Endothelial cell (in vitro differentiated cells): ENCODE measurements around the gene WDR7. TPM values are rescaled to one million over a fixed set of nuclear protein-coding genes. Genes with fewer than 3 reads are reported as not detected.
A peak's percentile ranks its signal among the peaks of the same experiment; 100 is the strongest.

Experiments
- DNase-seq: peaks from one replicate; pipeline ENCODE4 v3.0.0; 2021; ENCODE audit warnings: low spot score
- H3K27ac Mint-ChIP-seq: one replicate; pipeline ENCODE4 v1.8.0; 2021; ENCODE audit warnings: mixed read lengths, inconsistent platforms; ENCODE audit not compliant: unreplicated experiment
- H3K27me3 Mint-ChIP-seq: one replicate; pipeline ENCODE4 v1.8.0; 2021; ENCODE audit warnings: mild to moderate bottlenecking, moderate library complexity, mixed read lengths, inconsistent platforms; ENCODE audit not compliant: unreplicated experiment
- H3K36me3 Mint-ChIP-seq: one replicate; pipeline ENCODE4 v1.8.0; 2021; ENCODE audit warnings: mild to moderate bottlenecking, low read depth, mixed read lengths, inconsistent platforms; ENCODE audit not compliant: unreplicated experiment
- H3K4me1 Mint-ChIP-seq: one replicate; pipeline ENCODE4 v1.8.0; 2021; ENCODE audit warnings: mild to moderate bottlenecking, mixed read lengths, inconsistent platforms; ENCODE audit not compliant: unreplicated experiment
- H3K4me3 Mint-ChIP-seq: one replicate; pipeline ENCODE4 v1.8.0; 2021; ENCODE audit warnings: mild to moderate bottlenecking, mixed read lengths, inconsistent platforms; ENCODE audit not compliant: unreplicated experiment
- H3K9me3 Mint-ChIP-seq: one replicate; pipeline ENCODE4 v1.8.0; 2021; ENCODE audit warnings: mixed read lengths, inconsistent platforms; ENCODE audit not compliant: unreplicated experiment
- total RNA-seq: library from RNA; stranded (reverse); fragmentation: NEBNext Ultra II Directional; extraction: Animal tissue kit (Norgen Biotek cat#: 25700); gene quantifications from one replicate; pipeline ENCODE4 v1.2.1, GENCODE V29; 2021; ENCODE audit not compliant: unreplicated experiment
- TF ChIP-seq, protein P1 (sequence below): fragments of 200-600 bp; sonication (generic); IDR thresholded peaks from one replicate; pipeline ENCODE4 v1.5.0; 2021; ENCODE audit warnings: antibody characterized with exemption; ENCODE audit not compliant: unreplicated experiment

Gene WDR7
- total RNA-seq, 1 donor from 2014 or later, result 42.0 TPM

DNA sequence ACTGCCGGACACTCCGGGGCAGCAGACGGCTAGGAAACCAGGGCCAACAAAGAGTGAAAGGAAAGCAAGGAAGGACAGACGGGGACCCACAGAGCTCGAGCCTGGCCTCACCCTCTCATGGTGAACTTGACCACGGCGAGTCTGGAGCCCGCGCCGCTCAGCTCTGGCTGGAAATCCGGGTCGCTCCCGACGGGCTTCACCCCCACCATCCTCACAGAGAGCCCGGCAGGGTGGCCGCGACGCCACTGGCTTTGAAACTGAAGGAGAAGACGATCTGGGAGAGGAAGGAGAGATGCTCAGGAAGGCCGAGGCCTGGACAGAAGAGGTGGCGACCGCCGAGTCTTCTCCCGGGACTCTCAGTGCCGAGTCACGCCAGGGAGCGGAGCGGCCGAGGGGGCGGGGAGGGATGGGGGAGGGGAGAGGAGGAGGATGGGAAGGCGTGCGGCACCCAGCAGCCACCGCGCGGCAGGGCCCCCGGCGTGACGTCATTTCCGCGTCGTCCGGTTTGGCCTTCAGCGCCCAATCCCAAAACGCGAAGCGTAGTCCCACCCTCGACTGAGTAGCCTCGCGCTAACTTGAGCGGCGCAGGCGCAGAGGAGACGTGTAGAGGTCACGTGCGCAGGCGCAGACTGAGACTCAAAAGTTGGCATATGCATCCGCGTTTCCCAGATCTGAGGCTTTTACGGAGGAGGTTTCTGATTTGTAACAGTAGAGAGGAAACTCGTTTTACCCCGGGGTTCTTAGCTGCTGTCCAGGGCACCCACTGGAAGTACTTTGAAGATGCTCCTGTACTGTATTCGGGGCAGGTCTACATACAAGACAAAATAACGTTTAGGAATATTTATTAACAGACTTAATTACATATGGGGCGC, 12.7 kb upstream of the WDR7 start, which contains the start of gene TXNL1:
TXNL1 (minus strand) TSS at position 361 of the 872 bp plus-strand sequence; CDS start at position 209, 152 bp downstream.
- TF ChIP-seq, protein P1, sequence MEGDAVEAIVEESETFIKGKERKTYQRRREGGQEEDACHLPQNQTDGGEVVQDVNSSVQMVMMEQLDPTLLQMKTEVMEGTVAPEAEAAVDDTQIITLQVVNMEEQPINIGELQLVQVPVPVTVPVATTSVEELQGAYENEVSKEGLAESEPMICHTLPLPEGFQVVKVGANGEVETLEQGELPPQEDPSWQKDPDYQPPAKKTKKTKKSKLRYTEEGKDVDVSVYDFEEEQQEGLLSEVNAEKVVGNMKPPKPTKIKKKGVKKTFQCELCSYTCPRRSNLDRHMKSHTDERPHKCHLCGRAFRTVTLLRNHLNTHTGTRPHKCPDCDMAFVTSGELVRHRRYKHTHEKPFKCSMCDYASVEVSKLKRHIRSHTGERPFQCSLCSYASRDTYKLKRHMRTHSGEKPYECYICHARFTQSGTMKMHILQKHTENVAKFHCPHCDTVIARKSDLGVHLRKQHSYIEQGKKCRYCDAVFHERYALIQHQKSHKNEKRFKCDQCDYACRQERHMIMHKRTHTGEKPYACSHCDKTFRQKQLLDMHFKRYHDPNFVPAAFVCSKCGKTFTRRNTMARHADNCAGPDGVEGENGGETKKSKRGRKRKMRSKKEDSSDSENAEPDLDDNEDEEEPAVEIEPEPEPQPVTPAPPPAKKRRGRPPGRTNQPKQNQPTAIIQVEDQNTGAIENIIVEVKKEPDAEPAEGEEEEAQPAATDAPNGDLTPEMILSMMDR, result no peak
- peaks cover 7% of the 10 kb centered on the region for H3K27me3 Mint-ChIP-seq
- H3K27ac Mint-ChIP-seq, result peak within 1 kb of the TSS; percentile 97
- H3K36me3 Mint-ChIP-seq, result peaks cover 12% of the 10 kb centered on the region
- H3K4me3 Mint-ChIP-seq, result peak within 1 kb of the TSS; percentile 99
- peak; percentile 99 for DNase-seq
- peaks cover 21% of the 10 kb centered on the region for H3K4me1 Mint-ChIP-seq
- H3K9me3 Mint-ChIP-seq, result no peaks in the 10 kb centered on the region

DNA sequence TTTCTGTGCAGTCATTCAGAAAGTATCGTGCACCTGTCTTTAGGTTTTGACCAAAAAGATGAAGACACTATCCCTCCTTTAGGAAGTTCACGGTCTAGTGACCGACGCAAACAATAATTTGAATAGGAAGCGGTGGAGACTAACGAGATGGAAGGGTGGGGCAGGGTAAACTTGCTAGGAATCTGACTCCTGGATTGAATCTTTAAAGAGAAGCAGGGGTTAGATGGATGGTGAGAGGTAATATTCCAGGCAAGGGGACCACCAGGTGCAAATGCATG, 12.1 kb upstream of the WDR7 start:
- Mint-ChIP-seq H3K9me3 (no peaks in the 10 kb centered on the region), H3K4me3 (peak overlapping the region; percentile 99), H3K27me3 (peaks cover 7% of the 10 kb centered on the region), H3K36me3 (peaks cover 12% of the 10 kb centered on the region), H3K4me1 (peaks cover 21% of the 10 kb centered on the region), H3K27ac (peak overlapping the region; percentile 97)
- TF ChIP-seq, protein P1, result no peak
- no peak for DNase-seq

DNA sequence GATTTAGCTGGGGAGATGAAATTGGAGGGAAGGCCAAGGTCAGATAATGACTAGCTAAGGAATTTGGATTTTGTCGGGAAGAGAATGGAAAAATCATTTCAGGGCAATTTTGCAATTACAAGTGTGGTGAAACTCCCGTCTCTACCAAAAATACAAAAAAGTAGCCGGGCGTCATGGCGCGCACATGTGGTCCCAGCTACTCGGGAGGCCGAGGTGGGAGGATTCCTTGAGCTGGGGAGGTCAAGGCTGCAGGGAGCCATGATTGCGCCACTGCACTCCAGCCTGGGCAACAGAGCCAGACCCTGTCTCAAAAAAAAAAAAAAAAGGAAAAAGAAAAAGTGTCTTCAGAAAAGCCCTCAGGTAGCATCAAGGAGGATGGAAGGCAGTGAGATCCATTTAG, 11.6 kb upstream of the WDR7 start:
- Mint-ChIP-seq H3K9me3 (no peaks in the 10 kb centered on the region), H3K27ac (peak overlapping the region; percentile 97), H3K36me3 (peaks cover 12% of the 10 kb centered on the region), H3K4me3 (peak overlapping the region; percentile 99), H3K4me1 (peaks cover 21% of the 10 kb centered on the region), H3K27me3 (peaks cover 7% of the 10 kb centered on the region)
- no peak for DNase-seq
- TF ChIP-seq, protein P1, result no peak

DNA sequence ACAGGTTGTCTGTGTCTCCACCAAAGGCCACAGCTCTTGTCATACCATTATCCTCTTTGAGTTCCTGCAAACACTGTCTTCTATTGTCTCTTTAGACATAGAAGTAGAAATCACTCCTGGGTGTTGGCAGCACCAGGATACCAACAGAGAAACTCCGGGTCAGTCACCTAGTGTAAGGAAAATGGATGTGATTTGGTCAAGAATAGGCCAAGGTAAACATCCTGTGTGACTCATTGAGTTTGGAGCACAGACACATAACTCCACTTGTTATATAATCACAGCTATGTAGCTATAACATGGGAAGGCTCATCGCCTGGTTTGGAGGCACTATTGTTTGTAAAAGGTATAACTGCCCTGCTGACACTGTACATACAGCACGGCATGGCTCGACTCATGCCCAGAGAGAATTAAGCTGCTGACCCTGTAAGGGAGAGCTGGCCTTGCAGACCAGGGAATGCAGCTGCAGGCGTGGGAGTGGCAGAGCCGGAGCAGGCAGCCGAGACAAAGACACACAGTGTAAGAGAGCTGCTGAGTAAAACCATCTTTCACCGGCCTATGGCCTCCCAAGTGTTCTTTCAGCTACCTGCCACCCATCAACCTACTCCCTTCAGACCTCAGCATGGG, 9.3 kb upstream of the WDR7 start:
- Mint-ChIP-seq H3K36me3 (peaks cover 8% of the 10 kb centered on the region), H3K27me3 (peaks cover 7% of the 10 kb centered on the region), H3K4me1 (peaks cover 21% of the 10 kb centered on the region), H3K27ac (no peak overlapping the region), H3K4me3 (no peak overlapping the region), H3K9me3 (no peaks in the 10 kb centered on the region)
- TF ChIP-seq, protein P1, result no peak
- DNase-seq, result no peak

DNA sequence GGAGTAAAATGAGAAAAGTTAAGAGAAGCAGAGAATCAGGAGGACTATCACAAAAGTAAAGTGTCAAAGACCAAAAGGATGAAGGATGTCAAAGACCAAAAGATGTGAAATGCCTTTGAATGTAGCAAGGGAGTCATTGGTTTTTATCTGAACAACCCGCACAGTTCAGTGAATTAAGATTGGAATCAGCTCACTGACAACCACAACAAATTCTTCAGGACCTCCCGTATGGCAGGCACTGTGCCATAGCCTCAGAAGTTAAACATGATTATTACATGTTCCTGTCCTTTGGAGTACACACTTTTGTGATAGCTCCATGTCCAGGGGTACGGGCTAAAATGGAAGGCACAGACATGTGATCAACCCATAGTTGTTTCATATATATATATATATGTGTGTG, 7.8 kb upstream of the WDR7 start:
- TF ChIP-seq, protein P1, result no peak
- Mint-ChIP-seq H3K27me3 (peaks cover 7% of the 10 kb centered on the region), H3K4me3 (no peak overlapping the region), H3K36me3 (no peaks in the 10 kb centered on the region), H3K9me3 (no peaks in the 10 kb centered on the region), H3K27ac (no peak overlapping the region), H3K4me1 (peaks cover 8% of the 10 kb centered on the region)
- DNase-seq, result no peak
